ENCODE measurements around the gene DYNC1H1.

GRCh38 chr14:102097441-102098135 lies 133.2 kb downstream of the DYNC1H1 start:
- no peak for TF ChIP-seq GATA2 (IDR thresholded peaks at IDR 0.05; ENCODE audit: low read depth, low read length)
- TF ChIP-seq GATA3 (IDR thresholded peaks at IDR 0.05; ENCODE audit: low read depth, low read length), result no peak

All from SH-SY5Y (cell line).